HAP-1 (cell line): Measurements from ENCODE around the gene TUBB8.
"Not testable (repeated sequence)": the region's sequence is repeated elsewhere in the genome, so short reads cannot be mapped to it uniquely, and the experiment has no call there.

ENCODE experiments used
- DNase-seq, 2 experiments: peaks; one replicate each; pipeline ENCODE4 v3.0.0-alpha.2; 2016 to 2020; ENCODE audit warnings: low spot score in 2 of 2
- H3K27me3 ChIP-seq: fragments of 250-450 bp; sonication (Bioruptor Pico); 2 replicates; pipeline ENCODE4 v1.5.1; 2020; ENCODE audit warnings: low read depth, mild to moderate bottlenecking, moderate library complexity
- H3K36me3 ChIP-seq: fragments of 250-450 bp; sonication (Bioruptor Pico); replicated peaks from 2 replicates; pipeline ENCODE4 v1.5.1; 2020; ENCODE audit warnings: mild to moderate bottlenecking
- H3K4me1 ChIP-seq: fragments of 250-450 bp; sonication (Bioruptor Pico); 2 replicates; pipeline ENCODE4 v1.5.1; 2020; ENCODE audit warnings: mild to moderate bottlenecking
- H3K4me3 ChIP-seq: fragments of 250-450 bp; sonication (Bioruptor Pico); 2 replicates; pipeline ENCODE4 v1.5.1; 2020; ENCODE audit warnings: mild to moderate bottlenecking, moderate library complexity
- H3K9me3 ChIP-seq: fragments of 250-450 bp; sonication (Bioruptor Pico); 2 replicates; pipeline ENCODE4 v1.5.1; 2020; ENCODE audit warnings: mild to moderate bottlenecking, moderate library complexity
- in situ Hi-C: fragments of 300-500 bp; cut with MboI; formaldehyde crosslinking; loops from 3 replicates; pipeline ENCODE4 v1.14.3; 2020; ENCODE audit warnings: low sequenced_read_pairs, inconsistent platforms, mixed read lengths

TUBB8 gene

GRCh38 chr10:80477-81105 is 31.5 kb upstream of the TUBB8 start:
- Histone ChIP-seq H3K27me3 (no peaks in the 10 kb centered on the region), H3K4me1 (no peaks in the 10 kb centered on the region), H3K9me3 (no peaks in the 10 kb centered on the region), H3K36me3 (no peaks in the 10 kb centered on the region), H3K4me3 (no peak overlapping the region)
- in situ Hi-C loops, result no loop called here
- no peak for DNase-seq

- H3K4me3 ChIP-seq, result no peak overlapping the region
- H3K9me3 ChIP-seq, result no peaks in the 10 kb centered on the region
- H3K36me3 ChIP-seq, result no peaks in the 10 kb centered on the region
- in situ Hi-C loops, result no loop called here
- no peak for DNase-seq
- H3K4me1 ChIP-seq, result no peaks in the 10 kb centered on the region
- H3K27me3 ChIP-seq, result no peaks in the 10 kb centered on the region
Observed at GRCh38 chr10:79532-80215, 30.6 kb upstream of the TUBB8 start.

GRCh38 chr10:78556-78955 is 29.5 kb upstream of the TUBB8 start:
- no peak for DNase-seq
- H3K4me1 ChIP-seq, result no peaks in the 10 kb centered on the region
- H3K36me3 ChIP-seq, result no peaks in the 10 kb centered on the region
- H3K9me3 ChIP-seq, result no peaks in the 10 kb centered on the region
- no peaks in the 10 kb centered on the region for H3K27me3 ChIP-seq
- in situ Hi-C loops, result no loop called here
- H3K4me3 ChIP-seq, result no peak overlapping the region

GRCh38 chr10:74266-74621 is 25.1 kb upstream of the TUBB8 start:
- DNase-seq, H3K4me1 ChIP-seq, H3K27me3 ChIP-seq, H3K9me3 ChIP-seq, H3K36me3 ChIP-seq, in situ Hi-C loops: not testable (repeated sequence)
- H3K4me3 ChIP-seq, result peak overlapping the region; percentile 55

GRCh38 chr10:73543-74265 is 24.6 kb upstream of the TUBB8 start:
- in situ Hi-C loops, H3K9me3 ChIP-seq, H3K27me3 ChIP-seq, H3K36me3 ChIP-seq, H3K4me1 ChIP-seq: not testable (repeated sequence)
- peak; percentile 48 to 74 for DNase-seq
- H3K4me3 ChIP-seq, result peak overlapping the region; percentile 55

- in situ Hi-C loops, H3K27me3 ChIP-seq, H3K9me3 ChIP-seq, DNase-seq, H3K4me3 ChIP-seq, H3K36me3 ChIP-seq, H3K4me1 ChIP-seq: not testable (repeated sequence)
Observed at GRCh38 chr10:68156-68555, 19.1 kb upstream of the TUBB8 start.

- DNase-seq, H3K9me3 ChIP-seq, in situ Hi-C loops, H3K36me3 ChIP-seq, H3K4me1 ChIP-seq, H3K4me3 ChIP-seq, H3K27me3 ChIP-seq: not testable (repeated sequence)
Observed at GRCh38 chr10:49926-50325, 830 bp upstream of the TUBB8 start.

GRCh38 chr10:47864-48263 is 1.2 kb downstream of the TUBB8 start:
- H3K9me3 ChIP-seq, H3K27me3 ChIP-seq, H3K4me1 ChIP-seq, H3K4me3 ChIP-seq, DNase-seq, in situ Hi-C loops, H3K36me3 ChIP-seq: not testable (repeated sequence)

- H3K9me3 ChIP-seq, H3K27me3 ChIP-seq, H3K36me3 ChIP-seq, DNase-seq, H3K4me1 ChIP-seq, in situ Hi-C loops, H3K4me3 ChIP-seq: not testable (repeated sequence)
Observed at GRCh38 chr10:13315-13635, 35.8 kb downstream of the TUBB8 start.

- DNase-seq, H3K4me3 ChIP-seq, in situ Hi-C loops, H3K36me3 ChIP-seq, H3K9me3 ChIP-seq, H3K27me3 ChIP-seq, H3K4me1 ChIP-seq: not testable (repeated sequence)
Observed at GRCh38 chr10:12444-13314, 36.4 kb downstream of the TUBB8 start.

- H3K9me3 ChIP-seq, H3K4me3 ChIP-seq, H3K27me3 ChIP-seq, H3K36me3 ChIP-seq, DNase-seq, H3K4me1 ChIP-seq, in situ Hi-C loops: not testable (repeated sequence)
Observed at GRCh38 chr10:11260-11659, 37.8 kb downstream of the TUBB8 start.

GRCh38 chr10:10261-10971 is 38.7 kb downstream of the TUBB8 start:
- DNase-seq, H3K4me3 ChIP-seq, in situ Hi-C loops, H3K36me3 ChIP-seq, H3K27me3 ChIP-seq, H3K4me1 ChIP-seq, H3K9me3 ChIP-seq: not testable (repeated sequence)
